GM23338 (cell line): ENCODE measurements around the gene DNAJC15.

Experiments used
- CREB1 ChIP-seq: fragments of 250-450 bp; sonication (Bioruptor Pico); IDR thresholded peaks from 2 replicates; pipeline ENCODE4 v1.5.0; 2020; ENCODE audit warnings: low read depth, mild to moderate bottlenecking, moderate library complexity
- CTCF ChIP-seq, 2 experiments: fragments of 200-600 bp in 1 of 2; sonication (generic) in 1 of 2; conservative IDR thresholded peaks; 2 replicates each; pipeline versions ENCODE4 v1.5.1 to v1.6.1; 2016 to 2017; ENCODE audit warnings: antibody characterized with exemption in 2 of 2, low read depth in 2 of 2, mild to moderate bottlenecking in 2 of 2, moderate library complexity in 1 of 2
- ETS1 ChIP-seq: IDR thresholded peaks from 2 replicates; pipeline ENCODE4 v1.6.1; 2016; ENCODE audit warnings: antibody characterized with exemption
- EZH2 ChIP-seq: fragments of 200-600 bp; sonication (generic); IDR thresholded peaks from one replicate; pipeline ENCODE4 v1.8.0; 2017; ENCODE audit warnings: antibody characterized with exemption, mild to moderate bottlenecking, low read depth; ENCODE audit not compliant: unreplicated experiment
- EZH2phosphoT487 ChIP-seq: fragments of 200-600 bp; sonication (generic); IDR thresholded peaks from one replicate; pipeline ENCODE4 v1.8.1; 2018; ENCODE audit warnings: antibody characterized with exemption; ENCODE audit not compliant: unreplicated experiment
- JUNB ChIP-seq: IDR thresholded peaks from one replicate; pipeline ENCODE4 v1.6.1; 2016; ENCODE audit warnings: antibody characterized with exemption; ENCODE audit not compliant: unreplicated experiment
- NANOG ChIP-seq: IDR thresholded peaks from 2 replicates; pipeline ENCODE4 v1.6.1; 2016; ENCODE audit warnings: antibody characterized with exemption, borderline replicate concordance
- POLR2AphosphoS5 ChIP-seq: IDR thresholded peaks from 2 replicates; pipeline ENCODE4 v1.6.1; 2016; ENCODE audit warnings: antibody characterized with exemption, low read depth
- REST ChIP-seq: IDR thresholded peaks from one replicate; pipeline ENCODE4 v1.6.1; 2018; ENCODE audit warnings: antibody characterized with exemption; ENCODE audit not compliant: unreplicated experiment
- STAT1 ChIP-seq: IDR thresholded peaks from one replicate; pipeline ENCODE4 v1.6.1; 2016; ENCODE audit warnings: antibody characterized with exemption; ENCODE audit not compliant: unreplicated experiment
- ZNF114 ChIP-seq: fragments of 250-450 bp; sonication (Bioruptor Pico); IDR thresholded peaks from 2 replicates; pipeline ENCODE4 v1.5.0; 2020; ENCODE audit warnings: mild to moderate bottlenecking, moderate library complexity
- ZNF331 ChIP-seq: fragments of 250-450 bp; sonication (Bioruptor Pico); IDR thresholded peaks from 2 replicates; pipeline ENCODE4 v1.5.0; 2020; ENCODE audit warnings: low read depth, mild to moderate bottlenecking, moderate library complexity
- ZNF462 ChIP-seq: fragments of 250-450 bp; sonication (Bioruptor Pico); IDR thresholded peaks from 2 replicates; pipeline ENCODE4 v1.5.0; 2020; ENCODE audit warnings: mild to moderate bottlenecking, moderate library complexity

- TF ChIP-seq CTCF (conservative IDR thresholded peaks at IDR 0.05; ENCODE audit: low read depth in 2 of 2) (no peak), EZH2 (no peak), POLR2AphosphoS5 (no peak), REST (no peak), STAT1 (no peak), EZH2phosphoT487 (no peak), CREB1 (no peak), JUNB (no peak), NANOG (no peak), ETS1 (no peak), ZNF331 (CRISPR knock-in tag) (no peak), ZNF114 (CRISPR knock-in tag) (no peak), ZNF462 (CRISPR knock-in tag) (no peak)
These were observed 103.9 kb downstream of the DNAJC15 start for GRCh38 chr13:43127103-43127798.
